MM.1S (cell line): Measurements from ENCODE around the gene GNPAT.

ENCODE experiments used
- DNase-seq: peaks from one replicate; pipeline ENCODE4 v3.0.0-alpha.2; 2015
- H2AFZ ChIP-seq: fragments of 300-600 bp; sonication (generic); 2 replicates; pipeline ENCODE4 v1.6.0; 2016; ENCODE audit warnings: antibody characterized with exemption, low read length
- H3F3A ChIP-seq: fragments of 300-600 bp; sonication (generic); 2 replicates; pipeline ENCODE4 v1.6.1; 2016; ENCODE audit warnings: mild to moderate bottlenecking, antibody characterized with exemption, low read length, moderate library complexity, mixed read lengths; ENCODE audit not compliant: insufficient read depth
- H3K27ac ChIP-seq: fragments of 300-600 bp; sonication (generic); 2 replicates; pipeline ENCODE4 v1.5.1; 2016; ENCODE audit warnings: mild to moderate bottlenecking, low read length
- H3K27me3 ChIP-seq: fragments of 300-600 bp; sonication (generic); replicated peaks from 2 replicates; pipeline ENCODE4 v1.6.0; 2016; ENCODE audit warnings: low read length; ENCODE audit not compliant: insufficient read depth
- H3K36me3 ChIP-seq: fragments of 300-600 bp; sonication (generic); replicated peaks from 2 replicates; pipeline ENCODE4 v1.6.1; 2016; ENCODE audit warnings: mild to moderate bottlenecking, low read length, mixed read lengths; ENCODE audit not compliant: insufficient read depth
- H3K4me1 ChIP-seq: fragments of 300-600 bp; sonication (generic); 2 replicates; pipeline ENCODE4 v1.6.1; 2016; ENCODE audit warnings: low read length, mixed read lengths
- H3K4me2 ChIP-seq: fragments of 300-600 bp; sonication (generic); 2 replicates; pipeline ENCODE4 v1.6.0; 2016; ENCODE audit warnings: low read depth, low read length
- H3K4me3 ChIP-seq: fragments of 300-600 bp; sonication (generic); 2 replicates; pipeline ENCODE4 v1.5.1; 2016; ENCODE audit warnings: low read length, mixed read lengths
- H3K79me2 ChIP-seq: fragments of 300-600 bp; sonication (generic); 2 replicates; pipeline ENCODE4 v1.6.1; 2016; ENCODE audit warnings: mixed run types, low read length, mixed read lengths
- H3K9ac ChIP-seq: fragments of 300-600 bp; sonication (generic); 2 replicates; pipeline ENCODE4 v1.6.1; 2016; ENCODE audit warnings: low read length, mixed read lengths
- H3K9me2 ChIP-seq: fragments of 300-600 bp; sonication (generic); replicated peaks from 2 replicates; pipeline ENCODE4 v1.6.1; 2016; ENCODE audit warnings: mild to moderate bottlenecking, low read length, mixed read lengths; ENCODE audit not compliant: insufficient read depth
- H3K9me3 ChIP-seq: fragments of 300-600 bp; sonication (generic); replicated peaks from 2 replicates; pipeline ENCODE4 v1.6.1; 2016; ENCODE audit warnings: mild to moderate bottlenecking, low read length, mixed read lengths; ENCODE audit not compliant: insufficient read depth
- H4K20me1 ChIP-seq: fragments of 300-600 bp; sonication (generic); 2 replicates; pipeline ENCODE4 v1.6.1; 2016; ENCODE audit warnings: mild to moderate bottlenecking, low read length, moderate library complexity, mixed read lengths; ENCODE audit not compliant: insufficient read depth
- CTCF ChIP-seq: fragments of 300-600 bp; sonication (generic); IDR thresholded peaks from 2 replicates; pipeline ENCODE4 v1.5.1; 2016; ENCODE audit warnings: antibody characterized with exemption, low read length, mixed read lengths
- EZH2 ChIP-seq: fragments of 300-600 bp; sonication (generic); optimal IDR thresholded peaks from 2 replicates; pipeline ENCODE3; 2017; ENCODE audit warnings: low read depth, mild to moderate bottlenecking, antibody characterized with exemption, low read length, mixed read lengths
- EZH2phosphoT487 ChIP-seq: fragments of 300-600 bp; sonication (generic); IDR thresholded peaks from 2 replicates; pipeline ENCODE4 v1.6.1; 2018; ENCODE audit warnings: antibody characterized with exemption, low read length

Gene GNPAT

DNA sequence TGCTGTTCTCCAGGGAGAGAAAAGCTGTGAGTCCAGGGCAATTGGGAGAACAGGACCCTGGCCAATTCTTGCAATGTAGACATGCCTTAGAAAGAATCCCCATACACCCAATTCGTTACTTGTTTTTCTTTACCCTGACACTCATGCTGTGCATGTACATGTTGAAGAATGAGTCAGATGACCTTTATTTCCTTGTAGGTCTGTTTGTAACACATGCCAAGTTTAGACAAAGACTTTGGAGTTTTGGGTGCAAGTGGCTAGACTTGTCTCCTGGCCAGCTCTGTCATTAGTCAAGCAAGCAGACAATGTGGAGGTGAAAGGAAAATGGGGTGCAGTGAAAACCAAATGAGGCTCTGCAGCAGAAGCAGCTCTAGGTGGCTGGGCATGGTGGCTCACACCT is 38.1 kb downstream of the GNPAT start:
- H3K36me3 ChIP-seq, result peaks cover 2% of the 10 kb centered on the region
- no peaks in the 10 kb centered on the region for H3K9me3 ChIP-seq
- H3K27me3 ChIP-seq, result no peaks in the 10 kb centered on the region
- DNase-seq, result no peak
- no peak for TF ChIP-seq CTCF
- TF ChIP-seq EZH2, result no peak
- no peak for TF ChIP-seq EZH2phosphoT487
- no peak overlapping the region for H3K27ac ChIP-seq
- H3K4me3 ChIP-seq, result no peak overlapping the region
- H4K20me1 ChIP-seq, result no peaks in the 10 kb centered on the region
- H3K4me2 ChIP-seq, result no peak overlapping the region
- H3F3A ChIP-seq, result no peaks in the 10 kb centered on the region
- no peaks in the 10 kb centered on the region for H3K9me2 ChIP-seq
- no peak overlapping the region for H3K9ac ChIP-seq
- no peaks in the 10 kb centered on the region for H3K4me1 ChIP-seq
- H3K79me2 ChIP-seq, result no peaks in the 10 kb centered on the region
- H2AFZ ChIP-seq, result no peak overlapping the region

GRCh38 chr1:231279683-231280082 is 38.7 kb downstream of the GNPAT start:
- Histone ChIP-seq H3K79me2 (no peaks in the 10 kb centered on the region), H3K4me2 (no peak overlapping the region), H4K20me1 (no peaks in the 10 kb centered on the region), H3K4me1 (no peaks in the 10 kb centered on the region), H3K27ac (no peak overlapping the region), H3K9me3 (no peaks in the 10 kb centered on the region), H3K9ac (no peak overlapping the region), H3F3A (no peaks in the 10 kb centered on the region), H3K4me3 (no peak overlapping the region), H3K36me3 (no peaks in the 10 kb centered on the region), H3K9me2 (no peaks in the 10 kb centered on the region), H3K27me3 (no peaks in the 10 kb centered on the region), H2AFZ (no peak overlapping the region)
- TF ChIP-seq EZH2 (no peak), EZH2phosphoT487 (no peak), CTCF (no peak)
- no peak for DNase-seq

DNA sequence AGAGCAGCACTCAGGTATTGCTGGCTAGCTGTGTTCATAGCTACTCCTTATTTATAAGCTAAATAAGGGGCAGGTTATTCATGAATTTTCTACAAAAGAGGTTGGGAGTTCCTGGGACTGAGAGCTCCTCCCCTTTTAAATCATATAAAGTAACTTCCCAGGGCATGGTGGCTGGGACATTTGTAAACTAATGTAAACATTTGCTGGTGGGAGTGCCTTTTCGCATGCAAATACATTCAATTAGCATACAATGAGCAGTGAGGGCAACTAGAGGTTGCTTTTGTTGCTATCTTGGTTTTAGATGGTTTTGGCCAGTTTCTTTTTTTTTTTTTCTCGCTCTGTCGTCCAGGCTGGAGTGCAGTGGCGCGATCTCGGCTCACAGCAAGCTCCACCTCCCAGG is 43.4 kb downstream of the GNPAT start:
- Histone ChIP-seq H3K27ac (no peak overlapping the region), H3K4me3 (no peak overlapping the region), H3K9ac (no peak overlapping the region), H3K27me3 (no peaks in the 10 kb centered on the region), H3K9me2 (no peaks in the 10 kb centered on the region), H4K20me1 (no peaks in the 10 kb centered on the region), H3F3A (no peaks in the 10 kb centered on the region), H3K4me2 (no peak overlapping the region), H2AFZ (no peak overlapping the region), H3K4me1 (no peaks in the 10 kb centered on the region), H3K36me3 (no peaks in the 10 kb centered on the region), H3K9me3 (no peaks in the 10 kb centered on the region), H3K79me2 (no peaks in the 10 kb centered on the region)
- no peak for DNase-seq
- no peak for TF ChIP-seq EZH2
- no peak for TF ChIP-seq CTCF
- TF ChIP-seq EZH2phosphoT487, result no peak
